ENCODE measurements around the gene KIFAP3. TPM values are rescaled to one million over a fixed set of nuclear protein-coding genes. Genes with fewer than 3 reads are reported as not detected.

KIFAP3 gene
- total and polyA plus RNA-seq, 2 of the 8 experiments (the other 6 are each of a cell fraction or from before 2014, with no cell fraction given), result 1.3 to 3.2 TPM

GRCh38 chr1:169877800-169878491 is 196.5 kb downstream of the KIFAP3 start (continued):
- TF ChIP-seq NANOG (IDR thresholded peaks at IDR 0.05; ENCODE audit: insufficient read depth, low read depth, low read length, poor library complexity, severe bottlenecking) (no peak), KDM1A (IDR thresholded peaks at IDR 0.05; ENCODE audit: borderline replicate concordance, low read length) (no peak), KDM4A (IDR thresholded peaks at IDR 0.05; ENCODE audit: low read depth, low read length, severe bottlenecking) (no peak), HDAC2 (IDR thresholded peaks at IDR 0.05; ENCODE audit: borderline replicate concordance in 1 of 2, low read depth in 2 of 2, low read length in 2 of 2) (no peak), FOSL1 (IDR thresholded peaks at IDR 0.05; ENCODE audit: insufficient read depth, low read depth, low read length) (no peak), GTF2F1 (IDR thresholded peaks at IDR 0.05; ENCODE audit: borderline replicate concordance, low read depth, low read length) (no peak), TCF12 (IDR thresholded peaks at IDR 0.05; ENCODE audit: low read depth, low read length) (no peak)
- TF ChIP-seq, protein P1, sequence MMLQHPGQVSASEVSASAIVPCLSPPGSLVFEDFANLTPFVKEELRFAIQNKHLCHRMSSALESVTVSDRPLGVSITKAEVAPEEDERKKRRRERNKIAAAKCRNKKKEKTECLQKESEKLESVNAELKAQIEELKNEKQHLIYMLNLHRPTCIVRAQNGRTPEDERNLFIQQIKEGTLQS (IDR thresholded peaks at IDR 0.05; ENCODE audit: insufficient read depth, low read depth, low read length), result no peak

All from H1 (cell line).